ENCODE measurements around the gene KCNE2.

KCNE2 gene

GRCh38 chr21:34345892-34346291 is 17.9 kb upstream of the KCNE2 start:
- H3K79me2 ChIP-seq (ENCODE audit: insufficient read depth, low read length): no peaks in the 10 kb centered on the region
- TF ChIP-seq EZH2 (IDR thresholded peaks at IDR 0.05; ENCODE audit: borderline replicate concordance, low read depth, low read length, severe bottlenecking): no peak
- TF ChIP-seq CTCF (IDR thresholded peaks at IDR 0.05; ENCODE audit: borderline replicate concordance, extremely low read depth, low read length, poor library complexity, severe bottlenecking): no peak
- no peak overlapping the region for H3K27ac ChIP-seq (ENCODE audit: low read length)
- H3K36me3 ChIP-seq (ENCODE audit: insufficient read depth, low read length): no peaks in the 10 kb centered on the region
- no peak overlapping the region for H2AFZ ChIP-seq (ENCODE audit: low read depth, low read length)
- H3K9me3 ChIP-seq (ENCODE audit: insufficient read depth, low read length, severe bottlenecking): no peaks in the 10 kb centered on the region
- no peak overlapping the region for H3K9ac ChIP-seq (ENCODE audit: low read depth, low read length)
- H4K20me1 ChIP-seq (ENCODE audit: insufficient read depth, low read length): no peaks in the 10 kb centered on the region
- no peak overlapping the region for H3K4me3 ChIP-seq (ENCODE audit: low read depth in 1 of 2, low read length in 2 of 2)
- ATAC-seq (ENCODE audit: insufficient read depth, low read depth) (no peak), DNase-seq (no peak)
- no peak overlapping the region for H3K4me2 ChIP-seq (ENCODE audit: insufficient read depth, low read length)
- H3K4me1 ChIP-seq (ENCODE audit: insufficient read depth, low read length): no peaks in the 10 kb centered on the region
- H3K27me3 ChIP-seq (ENCODE audit: insufficient read depth, low read length, poor library complexity): no peaks in the 10 kb centered on the region

GRCh38 chr21:34348890-34349519 is 14.8 kb upstream of the KCNE2 start:
- Histone ChIP-seq H3K4me3 (ENCODE audit: low read depth in 1 of 2, low read length in 2 of 2) (no peak overlapping the region), H3K27me3 (ENCODE audit: insufficient read depth, low read length, poor library complexity) (no peaks in the 10 kb centered on the region), H3K79me2 (ENCODE audit: insufficient read depth, low read length) (no peaks in the 10 kb centered on the region), H3K9ac (ENCODE audit: low read depth, low read length) (no peak overlapping the region), H3K36me3 (ENCODE audit: insufficient read depth, low read length) (no peaks in the 10 kb centered on the region), H2AFZ (ENCODE audit: low read depth, low read length) (no peak overlapping the region), H3K27ac (ENCODE audit: low read length) (no peak overlapping the region), H3K4me2 (ENCODE audit: insufficient read depth, low read length) (no peak overlapping the region), H4K20me1 (ENCODE audit: insufficient read depth, low read length) (no peaks in the 10 kb centered on the region), H3K4me1 (ENCODE audit: insufficient read depth, low read length) (no peaks in the 10 kb centered on the region), H3K9me3 (ENCODE audit: insufficient read depth, low read length, severe bottlenecking) (no peaks in the 10 kb centered on the region)
- TF ChIP-seq EZH2 (IDR thresholded peaks at IDR 0.05; ENCODE audit: borderline replicate concordance, low read depth, low read length, severe bottlenecking) (no peak), CTCF (IDR thresholded peaks at IDR 0.05; ENCODE audit: borderline replicate concordance, extremely low read depth, low read length, poor library complexity, severe bottlenecking) (no peak)
- ATAC-seq (ENCODE audit: insufficient read depth, low read depth) (no peak), DNase-seq (no peak)

- ATAC-seq (ENCODE audit: insufficient read depth, low read depth) (peak; percentile 91), DNase-seq (peak; percentile 60)
- H3K36me3 ChIP-seq (ENCODE audit: insufficient read depth, low read length): no peaks in the 10 kb centered on the region
- H3K9ac ChIP-seq (ENCODE audit: low read depth, low read length): no peak overlapping the region
- H3K4me2 ChIP-seq (ENCODE audit: insufficient read depth, low read length): no peak overlapping the region
- no peak overlapping the region for H2AFZ ChIP-seq (ENCODE audit: low read depth, low read length)
- H3K27ac ChIP-seq (ENCODE audit: low read length): no peak overlapping the region
- no peak overlapping the region for H3K4me3 ChIP-seq (ENCODE audit: low read depth in 1 of 2, low read length in 2 of 2)
- TF ChIP-seq EZH2 (IDR thresholded peaks at IDR 0.05; ENCODE audit: borderline replicate concordance, low read depth, low read length, severe bottlenecking) (no peak), CTCF (IDR thresholded peaks at IDR 0.05; ENCODE audit: borderline replicate concordance, extremely low read depth, low read length, poor library complexity, severe bottlenecking) (peak; percentile 76)
- no peaks in the 10 kb centered on the region for H3K9me3 ChIP-seq (ENCODE audit: insufficient read depth, low read length, severe bottlenecking)
- H3K27me3 ChIP-seq (ENCODE audit: insufficient read depth, low read length, poor library complexity): no peaks in the 10 kb centered on the region
- no peaks in the 10 kb centered on the region for H4K20me1 ChIP-seq (ENCODE audit: insufficient read depth, low read length)
- no peaks in the 10 kb centered on the region for H3K4me1 ChIP-seq (ENCODE audit: insufficient read depth, low read length)
- H3K79me2 ChIP-seq (ENCODE audit: insufficient read depth, low read length): no peaks in the 10 kb centered on the region
Measured at GRCh38 chr21:34351786-34352241, 12.0 kb upstream of the KCNE2 start.
